Liver (tissue), 9 donors: ENCODE data around the gene WIPF2. TPM values are rescaled to one million over a fixed set of nuclear protein-coding genes. Genes with fewer than 3 reads are reported as not detected.

Experiments used
- DNase-seq: peaks from one replicate; pipeline ENCODE4 v3.0.0-alpha.2; 2017; ENCODE audit warnings: low spot score
- H3K27ac ChIP-seq, 2 donors: one replicate each; pipeline ENCODE4 v1.7.0; 2013; ENCODE audit warnings: inconsistent platforms in 2 of 2, low read length in 2 of 2, control low read depth in 1 of 2, low read depth in 1 of 2, mild to moderate bottlenecking in 1 of 2
- H3K27me3 ChIP-seq, 4 donors: one replicate each; pipeline versions ENCODE4 v1.6.1 to v1.7.0; 2013; ENCODE audit warnings: low read length in 3 of 4, inconsistent platforms in 1 of 4, mild to moderate bottlenecking in 1 of 4, moderate library complexity in 1 of 4; ENCODE audit not compliant: control insufficient read depth in 4 of 4, insufficient read depth in 4 of 4
- H3K36me3 ChIP-seq, 4 donors: one replicate each; pipeline versions ENCODE4 v1.6.1 to v1.7.0; 2013; ENCODE audit warnings: low read length in 3 of 4, mild to moderate bottlenecking in 3 of 4, low read depth in 1 of 4, moderate library complexity in 1 of 4; ENCODE audit not compliant: control insufficient read depth in 4 of 4, insufficient read depth in 3 of 4
- H3K4me1 ChIP-seq, 4 donors: one replicate each; pipeline versions ENCODE4 v1.6.1 to v1.7.0; 2013; ENCODE audit warnings: low read length in 3 of 4, mild to moderate bottlenecking in 3 of 4, moderate library complexity in 1 of 4; ENCODE audit not compliant: control insufficient read depth in 4 of 4, insufficient read depth in 4 of 4
- H3K4me3 ChIP-seq, 3 donors: one replicate each; pipeline versions ENCODE4 v1.6.1 to v1.7.0; 2013; ENCODE audit warnings: low read length in 3 of 3, control low read depth in 1 of 3, low read depth in 1 of 3, mild to moderate bottlenecking in 1 of 3
- H3K9ac ChIP-seq, 2 donors: one replicate each; pipeline ENCODE4 v1.7.0; 2013; ENCODE audit warnings: low read length in 2 of 2, mild to moderate bottlenecking in 2 of 2, moderate library complexity in 2 of 2, control low read depth in 1 of 2, low read depth in 1 of 2
- H3K9me3 ChIP-seq, 4 donors: one replicate each; pipeline versions ENCODE4 v1.6.1 to v1.7.0; 2013; ENCODE audit warnings: low read length in 3 of 4; ENCODE audit not compliant: control insufficient read depth in 4 of 4
- EGR1 ChIP-seq, 2 donors: IDR thresholded peaks; 2 replicates each; pipeline ENCODE4 v1.6.1; 2016 to 2018; ENCODE audit warnings: antibody characterized with exemption in 2 of 2, low read depth in 2 of 2
- FOXA1 ChIP-seq: IDR thresholded peaks from 2 replicates; pipeline ENCODE4 v1.6.1; 2016; ENCODE audit warnings: antibody characterized with exemption
- FOXA2 ChIP-seq: IDR thresholded peaks from 2 replicates; pipeline ENCODE4 v1.6.1; 2016; ENCODE audit warnings: antibody characterized with exemption
- JUND ChIP-seq, 2 donors: IDR thresholded peaks; 2 replicates each; pipeline ENCODE4 v1.6.1; 2016; ENCODE audit warnings: antibody characterized with exemption in 2 of 2
- NR2F2 ChIP-seq: IDR thresholded peaks from 2 replicates; pipeline ENCODE4 v1.6.1; 2016; ENCODE audit warnings: antibody characterized with exemption
- SP1 ChIP-seq: IDR thresholded peaks from 2 replicates; pipeline ENCODE4 v1.6.1; 2018; ENCODE audit warnings: antibody characterized with exemption, mild to moderate bottlenecking
- YY1 ChIP-seq: IDR thresholded peaks from 2 replicates; pipeline ENCODE4 v1.6.1; 2016; ENCODE audit warnings: antibody characterized with exemption, mild to moderate bottlenecking
- WGBS: extraction: QIAGEN DNeasy Blood & Tissue Kit; methylation state at CpG from one replicate; pipeline ENCODE4 v1.1.7; 2013; 5-methylcytosine and 5-hydroxymethylcytosine counted together
- polyA plus RNA-seq, 2 donors: library from polyadenylated mRNA; stranded (reverse) in 1 of 2; unstranded in 1 of 2; fragments of 200-250 nt in 1 of 2; fragments of >200 nt in 1 of 2; fragmentation: Nextera tagmentation in 1 of 2; extraction: Ambion mirVana in 1 of 2; gene quantifications; one replicate each; pipeline versions ENCODE4 v1.2.1 to v1.2.3, GENCODE V29; 2013 to 2015
- total RNA-seq, 2 donors: library from RNA; depleted of rRNA; stranded (reverse); fragments of >200 nt; gene quantifications; one replicate each; pipeline ENCODE4 v1.2.3, GENCODE V29; 2014
- TF ChIP-seq, protein P1 (sequence below): IDR thresholded peaks from 2 replicates; pipeline ENCODE4 v1.6.1; 2016; ENCODE audit warnings: antibody characterized with exemption
- TF ChIP-seq, protein P2 (sequence below): IDR thresholded peaks from 2 replicates; pipeline ENCODE4 v1.6.1; 2016; ENCODE audit warnings: antibody characterized with exemption
- TF ChIP-seq, protein P3 (sequence below): IDR thresholded peaks from 2 replicates; pipeline ENCODE4 v1.6.1; 2016; ENCODE audit warnings: antibody characterized with exemption, mild to moderate bottlenecking
- TF ChIP-seq, protein P4 (sequence below): IDR thresholded peaks from 2 replicates; pipeline ENCODE4 v1.6.1; 2016; ENCODE audit warnings: antibody characterized with exemption
- TF ChIP-seq, protein P5 (sequence below): fragments of 150-350 bp; IDR thresholded peaks from 2 replicates; pipeline ENCODE4 v1.5.1; 2017; ENCODE audit warnings: improper control_type of control experiment, low read depth, low read length; ENCODE audit not compliant: missing input control
- donor health status: healthy.
- donor health status: healthy.
- donor health status: healthy.
- donor health status: healthy.
- donor health status: healthy.

Gene WIPF2
- total and polyA plus RNA-seq, 4 donors: 4.4 to 5.6 (median 5.2) TPM

DNA sequence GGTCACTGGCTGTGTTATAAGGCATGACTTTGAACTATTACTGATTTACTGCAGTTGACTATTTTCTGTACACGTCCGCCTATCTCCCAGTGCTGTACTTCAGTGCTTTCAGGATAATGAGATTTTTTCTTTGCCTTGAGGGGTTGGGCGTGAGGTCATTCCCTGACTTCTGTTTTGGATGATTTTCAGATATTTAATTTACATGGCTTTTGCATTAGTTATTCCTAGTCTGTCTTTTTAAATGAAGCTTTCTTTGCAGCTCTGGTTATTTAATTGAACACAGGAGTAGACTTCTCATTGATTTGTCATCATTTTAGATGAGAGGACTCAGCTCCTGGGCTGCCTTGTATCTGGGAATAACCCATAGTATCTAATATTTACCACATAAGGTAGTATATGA, 23.7 kb downstream of the WIPF2 start:
- no peak overlapping the region for H3K27ac ChIP-seq

DNA sequence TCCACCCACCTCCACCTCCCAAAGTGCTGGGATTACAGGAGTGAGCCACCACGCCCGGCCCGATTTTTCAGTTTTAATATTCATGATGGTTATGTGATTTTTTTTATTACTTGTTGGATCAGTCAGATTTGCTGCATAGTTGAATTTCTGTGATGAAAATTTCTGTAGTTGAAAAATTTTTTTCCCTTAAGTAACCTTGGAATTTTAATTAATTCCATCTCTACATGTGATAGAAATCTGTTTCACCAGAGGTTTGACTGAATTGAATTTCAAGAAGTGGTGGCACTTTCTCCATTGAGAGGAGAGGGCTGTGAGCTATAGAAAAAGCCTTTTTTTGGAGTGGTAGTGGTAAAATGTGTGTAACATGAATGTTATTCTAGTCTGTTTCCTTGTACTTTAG, 24.7 kb downstream of the WIPF2 start:
- peaks cover 0 to 2% (median 0%) of the 10 kb centered on the region in 4 donors for H3K36me3 ChIP-seq
- H3K9me3 ChIP-seq: no peaks in the 10 kb centered on the region
- no peaks in the 10 kb centered on the region for H3K4me1 ChIP-seq
- H3K4me3 ChIP-seq: no peak overlapping the region
- WGBS: 99% methylated on average over 3 of the region's 3 CpGs
- no peaks in the 10 kb centered on the region for H3K27me3 ChIP-seq
- H3K27ac ChIP-seq: no peak overlapping the region
- no peak overlapping the region for H3K9ac ChIP-seq
- DNase-seq: no peak
- TF ChIP-seq FOXA2 (no peak), SP1 (no peak), NR2F2 (no peak), JUND (IDR thresholded peaks at IDR 0.05) (no peak), EGR1 (IDR thresholded peaks at IDR 0.05; ENCODE audit: low read depth in 2 of 2) (no peak)
- TF ChIP-seq, protein P1, sequence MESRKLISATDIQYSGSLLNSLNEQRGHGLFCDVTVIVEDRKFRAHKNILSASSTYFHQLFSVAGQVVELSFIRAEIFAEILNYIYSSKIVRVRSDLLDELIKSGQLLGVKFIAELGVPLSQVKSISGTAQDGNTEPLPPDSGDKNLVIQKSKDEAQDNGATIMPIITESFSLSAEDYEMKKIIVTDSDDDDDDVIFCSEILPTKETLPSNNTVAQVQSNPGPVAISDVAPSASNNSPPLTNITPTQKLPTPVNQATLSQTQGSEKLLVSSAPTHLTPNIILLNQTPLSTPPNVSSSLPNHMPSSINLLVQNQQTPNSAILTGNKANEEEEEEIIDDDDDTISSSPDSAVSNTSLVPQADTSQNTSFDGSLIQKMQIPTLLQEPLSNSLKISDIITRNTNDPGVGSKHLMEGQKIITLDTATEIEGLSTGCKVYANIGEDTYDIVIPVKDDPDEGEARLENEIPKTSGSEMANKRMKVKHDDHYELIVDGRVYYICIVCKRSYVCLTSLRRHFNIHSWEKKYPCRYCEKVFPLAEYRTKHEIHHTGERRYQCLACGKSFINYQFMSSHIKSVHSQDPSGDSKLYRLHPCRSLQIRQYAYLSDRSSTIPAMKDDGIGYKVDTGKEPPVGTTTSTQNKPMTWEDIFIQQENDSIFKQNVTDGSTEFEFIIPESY: no peak
- TF ChIP-seq, protein P2, sequence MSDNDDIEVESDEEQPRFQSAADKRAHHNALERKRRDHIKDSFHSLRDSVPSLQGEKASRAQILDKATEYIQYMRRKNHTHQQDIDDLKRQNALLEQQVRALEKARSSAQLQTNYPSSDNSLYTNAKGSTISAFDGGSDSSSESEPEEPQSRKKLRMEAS: no peak
- TF ChIP-seq, protein P3, sequence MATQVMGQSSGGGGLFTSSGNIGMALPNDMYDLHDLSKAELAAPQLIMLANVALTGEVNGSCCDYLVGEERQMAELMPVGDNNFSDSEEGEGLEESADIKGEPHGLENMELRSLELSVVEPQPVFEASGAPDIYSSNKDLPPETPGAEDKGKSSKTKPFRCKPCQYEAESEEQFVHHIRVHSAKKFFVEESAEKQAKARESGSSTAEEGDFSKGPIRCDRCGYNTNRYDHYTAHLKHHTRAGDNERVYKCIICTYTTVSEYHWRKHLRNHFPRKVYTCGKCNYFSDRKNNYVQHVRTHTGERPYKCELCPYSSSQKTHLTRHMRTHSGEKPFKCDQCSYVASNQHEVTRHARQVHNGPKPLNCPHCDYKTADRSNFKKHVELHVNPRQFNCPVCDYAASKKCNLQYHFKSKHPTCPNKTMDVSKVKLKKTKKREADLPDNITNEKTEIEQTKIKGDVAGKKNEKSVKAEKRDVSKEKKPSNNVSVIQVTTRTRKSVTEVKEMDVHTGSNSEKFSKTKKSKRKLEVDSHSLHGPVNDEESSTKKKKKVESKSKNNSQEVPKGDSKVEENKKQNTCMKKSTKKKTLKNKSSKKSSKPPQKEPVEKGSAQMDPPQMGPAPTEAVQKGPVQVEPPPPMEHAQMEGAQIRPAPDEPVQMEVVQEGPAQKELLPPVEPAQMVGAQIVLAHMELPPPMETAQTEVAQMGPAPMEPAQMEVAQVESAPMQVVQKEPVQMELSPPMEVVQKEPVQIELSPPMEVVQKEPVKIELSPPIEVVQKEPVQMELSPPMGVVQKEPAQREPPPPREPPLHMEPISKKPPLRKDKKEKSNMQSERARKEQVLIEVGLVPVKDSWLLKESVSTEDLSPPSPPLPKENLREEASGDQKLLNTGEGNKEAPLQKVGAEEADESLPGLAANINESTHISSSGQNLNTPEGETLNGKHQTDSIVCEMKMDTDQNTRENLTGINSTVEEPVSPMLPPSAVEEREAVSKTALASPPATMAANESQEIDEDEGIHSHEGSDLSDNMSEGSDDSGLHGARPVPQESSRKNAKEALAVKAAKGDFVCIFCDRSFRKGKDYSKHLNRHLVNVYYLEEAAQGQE: no peak
- TF ChIP-seq, protein P4, sequence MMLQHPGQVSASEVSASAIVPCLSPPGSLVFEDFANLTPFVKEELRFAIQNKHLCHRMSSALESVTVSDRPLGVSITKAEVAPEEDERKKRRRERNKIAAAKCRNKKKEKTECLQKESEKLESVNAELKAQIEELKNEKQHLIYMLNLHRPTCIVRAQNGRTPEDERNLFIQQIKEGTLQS: no peak
- TF ChIP-seq, protein P5, sequence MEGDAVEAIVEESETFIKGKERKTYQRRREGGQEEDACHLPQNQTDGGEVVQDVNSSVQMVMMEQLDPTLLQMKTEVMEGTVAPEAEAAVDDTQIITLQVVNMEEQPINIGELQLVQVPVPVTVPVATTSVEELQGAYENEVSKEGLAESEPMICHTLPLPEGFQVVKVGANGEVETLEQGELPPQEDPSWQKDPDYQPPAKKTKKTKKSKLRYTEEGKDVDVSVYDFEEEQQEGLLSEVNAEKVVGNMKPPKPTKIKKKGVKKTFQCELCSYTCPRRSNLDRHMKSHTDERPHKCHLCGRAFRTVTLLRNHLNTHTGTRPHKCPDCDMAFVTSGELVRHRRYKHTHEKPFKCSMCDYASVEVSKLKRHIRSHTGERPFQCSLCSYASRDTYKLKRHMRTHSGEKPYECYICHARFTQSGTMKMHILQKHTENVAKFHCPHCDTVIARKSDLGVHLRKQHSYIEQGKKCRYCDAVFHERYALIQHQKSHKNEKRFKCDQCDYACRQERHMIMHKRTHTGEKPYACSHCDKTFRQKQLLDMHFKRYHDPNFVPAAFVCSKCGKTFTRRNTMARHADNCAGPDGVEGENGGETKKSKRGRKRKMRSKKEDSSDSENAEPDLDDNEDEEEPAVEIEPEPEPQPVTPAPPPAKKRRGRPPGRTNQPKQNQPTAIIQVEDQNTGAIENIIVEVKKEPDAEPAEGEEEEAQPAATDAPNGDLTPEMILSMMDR: no peak

More for the DNA sequence above, 23.7 kb downstream of the WIPF2 start:
- Histone ChIP-seq H3K4me3 (no peak overlapping the region), H3K9me3 (no peaks in the 10 kb centered on the region), H3K9ac (no peak overlapping the region), H3K27me3 (no peaks in the 10 kb centered on the region), H3K4me1 (no peaks in the 10 kb centered on the region), H3K36me3 (peaks cover 0 to 2% (median under 1%) of the 10 kb centered on the region in 4 donors)
- WGBS: 91% methylated on average over 3 of the region's 3 CpGs
- no peak for TF ChIP-seq FOXA1
- TF ChIP-seq, protein P3: no peak
- no peak for TF ChIP-seq JUND (IDR thresholded peaks at IDR 0.05)
- TF ChIP-seq, protein P2: no peak
- TF ChIP-seq FOXA2: no peak
- TF ChIP-seq, protein P4: no peak
- TF ChIP-seq, protein P5: no peak
- no peak for TF ChIP-seq YY1
- TF ChIP-seq SP1: no peak
- no peak for DNase-seq
